Thyroid gland (tissue), 4 donors: Measurements from ENCODE around the gene KSR1. TPM values are rescaled to one million over a fixed set of nuclear protein-coding genes. Genes with fewer than 3 reads are reported as not detected.
"Not testable (repeated sequence)": the region's sequence is repeated elsewhere in the genome, so short reads cannot be mapped to it uniquely, and the experiment has no call there.

Experiments
- DNase-seq, 2 donors: peaks; one replicate each; pipeline ENCODE4 v3.0.0-alpha.2; 2019
- H3K27ac ChIP-seq, 3 donors: fragments of 200-600 bp; sonication (generic); 1 replicate in 2 of 3; 2 replicates in 1 of 3; pipeline ENCODE4 v1.5.1; 2016 to 2019; ENCODE audit warnings: mild to moderate bottlenecking in 1 of 3, moderate library complexity in 1 of 3
- H3K27me3 ChIP-seq: fragments of 200-600 bp; sonication (generic); one replicate; pipeline ENCODE4 v1.5.1; 2019
- H3K36me3 ChIP-seq, 2 donors: fragments of 200-600 bp; sonication (generic); one replicate each; pipeline ENCODE4 v1.5.1; 2016 to 2019
- H3K4me1 ChIP-seq, 2 donors: fragments of 200-600 bp; sonication (generic); one replicate each; pipeline ENCODE4 v1.5.1; 2017 to 2019
- H3K4me3 ChIP-seq, 3 donors: fragments of 200-600 bp; sonication (generic); replicated peaks in 1 of 3; 1 replicate in 2 of 3; 2 replicates in 1 of 3; pipeline ENCODE4 v1.5.1; 2016; ENCODE audit warnings: mild to moderate bottlenecking in 1 of 3
- H3K9me3 ChIP-seq: fragments of 200-600 bp; sonication (generic); one replicate; pipeline ENCODE4 v1.5.1; 2017
- POLR2A ChIP-seq, 2 donors: fragments of 450-650 bp; IDR thresholded peaks; one replicate each; pipeline ENCODE4 v1.6.1; 2017; ENCODE audit warnings: antibody characterized with exemption in 2 of 2, mild to moderate bottlenecking in 2 of 2, moderate library complexity in 1 of 2
- WGBS, 2 donors: methylation state at CpG; one replicate each; pipeline ENCODE4 v1.1.5; 2017; 5-methylcytosine and 5-hydroxymethylcytosine counted together
- intact Hi-C: fragments of 100-400 bp; cut with DNase I; formaldehyde crosslinking; loops from one replicate; pipeline ENCODE4 v1.15.1; 2023
- total RNA-seq, 4 donors: library from RNA; depleted of rRNA; stranded (reverse); fragments of >200 nt; gene quantifications; one replicate each; pipeline ENCODE4 v1.2.3, GENCODE V29; 2016
- TF ChIP-seq, protein P1 (sequence below), 6 experiments: fragments of 200-600 bp in 3 of 6; fragments of 450-650 bp in 3 of 6; sonication (generic) in 3 of 6; IDR thresholded peaks; one replicate each; pipeline ENCODE4 v1.5.1; 2016 to 2019; ENCODE audit warnings: antibody characterized with exemption in 6 of 6, mild to moderate bottlenecking in 2 of 6, inconsistent platforms in 1 of 6, moderate library complexity in 1 of 6

Gene KSR1
- total RNA-seq, 4 donors from 2014 or later = 35.9 to 75.5 (median 67.7) TPM

DNA sequence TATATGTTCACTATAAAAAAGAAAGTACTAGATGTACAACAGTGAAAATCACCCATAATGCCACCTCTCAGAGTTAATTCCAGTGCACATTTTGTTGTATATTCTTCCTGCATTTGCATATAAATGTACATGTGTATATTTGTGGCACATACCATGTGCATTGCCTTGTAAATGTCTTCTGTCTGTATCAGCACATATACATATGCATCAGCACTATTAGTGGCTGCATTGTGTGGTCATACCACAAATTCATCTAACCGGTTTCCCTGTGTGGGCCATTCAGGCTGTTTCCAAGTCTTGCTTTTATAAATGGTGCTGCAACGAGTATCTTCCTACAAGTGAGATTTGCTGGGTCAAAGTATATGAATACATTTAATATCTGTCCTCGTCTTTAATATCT lies 6.5 kb downstream of the KSR1 start:
- H3K36me3 ChIP-seq = no peaks in the 10 kb centered on the region
- no peak for DNase-seq
- intact Hi-C loops = no loop called here
- WGBS, 2 donors = 94 to 95% methylated on average over 3 of the region's 3 CpGs
- no peaks in the 10 kb centered on the region for H3K27me3 ChIP-seq
- H3K27ac ChIP-seq = peak overlapping the region in 1 of 3 donors; percentile 65
- no peak overlapping the region for H3K4me3 ChIP-seq
- no peaks in the 10 kb centered on the region for H3K9me3 ChIP-seq
- H3K4me1 ChIP-seq = peaks cover 52 to 68% of the 10 kb centered on the region in 2 donors
- TF ChIP-seq POLR2A (IDR thresholded peaks at IDR 0.05) = no peak
- TF ChIP-seq, protein P1, sequence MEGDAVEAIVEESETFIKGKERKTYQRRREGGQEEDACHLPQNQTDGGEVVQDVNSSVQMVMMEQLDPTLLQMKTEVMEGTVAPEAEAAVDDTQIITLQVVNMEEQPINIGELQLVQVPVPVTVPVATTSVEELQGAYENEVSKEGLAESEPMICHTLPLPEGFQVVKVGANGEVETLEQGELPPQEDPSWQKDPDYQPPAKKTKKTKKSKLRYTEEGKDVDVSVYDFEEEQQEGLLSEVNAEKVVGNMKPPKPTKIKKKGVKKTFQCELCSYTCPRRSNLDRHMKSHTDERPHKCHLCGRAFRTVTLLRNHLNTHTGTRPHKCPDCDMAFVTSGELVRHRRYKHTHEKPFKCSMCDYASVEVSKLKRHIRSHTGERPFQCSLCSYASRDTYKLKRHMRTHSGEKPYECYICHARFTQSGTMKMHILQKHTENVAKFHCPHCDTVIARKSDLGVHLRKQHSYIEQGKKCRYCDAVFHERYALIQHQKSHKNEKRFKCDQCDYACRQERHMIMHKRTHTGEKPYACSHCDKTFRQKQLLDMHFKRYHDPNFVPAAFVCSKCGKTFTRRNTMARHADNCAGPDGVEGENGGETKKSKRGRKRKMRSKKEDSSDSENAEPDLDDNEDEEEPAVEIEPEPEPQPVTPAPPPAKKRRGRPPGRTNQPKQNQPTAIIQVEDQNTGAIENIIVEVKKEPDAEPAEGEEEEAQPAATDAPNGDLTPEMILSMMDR (IDR thresholded peaks at IDR 0.05) = no peak

GRCh38 chr17:27463235-27463677 lies 7.0 kb downstream of the KSR1 start:
- Histone ChIP-seq H3K9me3 (no peaks in the 10 kb centered on the region), H3K4me1 (peaks cover 47 to 63% of the 10 kb centered on the region in 2 donors), H3K27me3 (no peaks in the 10 kb centered on the region), H3K27ac (peak overlapping the region in 2 of 3 donors; percentile 35 to 65), H3K4me3 (no peak overlapping the region), H3K36me3 (no peaks in the 10 kb centered on the region)
- no peak for TF ChIP-seq POLR2A (IDR thresholded peaks at IDR 0.05)
- TF ChIP-seq, protein P1 (IDR thresholded peaks at IDR 0.05) = no peak
- DNase-seq = peak; percentile 42 to 48
- 76 to 88% methylated on average over 4 of the region's 4 CpGs for WGBS, 2 donors
- intact Hi-C loops = no loop called here

- peak overlapping the region; percentile 24 to 65 (median 35) for H3K27ac ChIP-seq
- H3K36me3 ChIP-seq, intact Hi-C loops, H3K9me3 ChIP-seq, H3K27me3 ChIP-seq, DNase-seq, H3K4me3 ChIP-seq: not testable (repeated sequence)
- H3K4me1 ChIP-seq = peaks cover 40 to 63% of the 10 kb centered on the region in 2 donors
- 71% methylated on average over 3 of the region's 3 CpGs; no CpG with 5 or more reads in 1 of the 2 donors for WGBS, 2 donors
Measured at GRCh38 chr17:27464019-27464418, 7.8 kb downstream of the KSR1 start.

GRCh38 chr17:27464431-27464830 lies 8.2 kb downstream of the KSR1 start:
- no peaks in the 10 kb centered on the region for H3K27me3 ChIP-seq
- DNase-seq = peak; percentile 79 to 82
- peak overlapping the region; percentile 24 to 65 (median 35) for H3K27ac ChIP-seq
- no peaks in the 10 kb centered on the region for H3K9me3 ChIP-seq
- H3K4me1 ChIP-seq = peaks cover 39 to 63% of the 10 kb centered on the region in 2 donors
- intact Hi-C loops = no loop called here
- TF ChIP-seq POLR2A (IDR thresholded peaks at IDR 0.05) = no peak
- TF ChIP-seq, protein P1 (IDR thresholded peaks at IDR 0.05) = no peak
- 68 to 71% methylated on average over 1 of the region's 1 CpG for WGBS, 2 donors
- H3K36me3 ChIP-seq = no peaks in the 10 kb centered on the region
- H3K4me3 ChIP-seq = no peak overlapping the region

DNA sequence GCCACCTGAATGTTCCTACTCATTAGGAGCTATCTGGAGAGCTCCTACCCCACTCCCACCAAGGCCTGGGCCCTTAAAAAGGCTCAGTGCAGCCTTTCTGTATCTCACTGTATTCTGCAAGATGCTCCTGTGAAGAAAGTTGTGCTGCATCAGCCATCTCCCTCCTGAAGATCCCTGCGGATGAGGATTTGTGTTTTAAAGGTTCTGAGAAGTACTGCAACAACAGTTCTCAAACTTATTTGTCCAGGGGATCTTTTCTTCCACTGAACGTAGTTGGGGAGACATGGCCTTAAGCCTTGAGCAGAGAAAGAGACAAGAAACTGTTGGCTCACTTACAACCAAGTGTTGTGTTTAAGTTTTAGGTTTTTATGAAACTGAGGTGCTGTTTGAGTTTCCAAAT lies 9.6 kb downstream of the KSR1 start:
- Histone ChIP-seq H3K4me1 (peaks cover 26 to 53% of the 10 kb centered on the region in 2 donors), H3K27ac (peak overlapping the region in 1 of 3 donors; percentile 33)
- WGBS, 2 donors = 83 to 84% methylated on average over 2 of the region's 2 CpGs
- H3K36me3 ChIP-seq, intact Hi-C loops, H3K4me3 ChIP-seq, DNase-seq, H3K27me3 ChIP-seq, H3K9me3 ChIP-seq: not testable (repeated sequence)

- DNase-seq = no peak
- Histone ChIP-seq H3K4me1 (peaks cover 28 to 58% of the 10 kb centered on the region in 2 donors), H3K36me3 (no peaks in the 10 kb centered on the region), H3K27me3 (no peaks in the 10 kb centered on the region), H3K4me3 (no peak overlapping the region), H3K9me3 (no peaks in the 10 kb centered on the region), H3K27ac (peak overlapping the region in 2 of 3 donors; percentile 33)
- TF ChIP-seq, protein P1 (IDR thresholded peaks at IDR 0.05) = no peak
- no peak for TF ChIP-seq POLR2A (IDR thresholded peaks at IDR 0.05)
- intact Hi-C loops = no loop called here
- 60 to 70% methylated on average over 3 of the region's 3 CpGs for whole genome bisulfite sequencing, 2 donors
Measured at GRCh38 chr17:27466376-27466742, 10.1 kb downstream of the KSR1 start.
